GM21529 (cell line): ENCODE measurements around the gene ITPRIPL1.
"Not testable (repeated sequence)": the region's sequence is repeated elsewhere in the genome, so short reads cannot be mapped to it uniquely, and the experiment has no call there.

Experiments
- ATAC-seq: cut with Tn5 transposase; IDR thresholded peaks from one replicate; pipeline ENCODE4 v1.9.1; 2021; ENCODE audit not compliant: unreplicated experiment

ITPRIPL1 gene, protein sequence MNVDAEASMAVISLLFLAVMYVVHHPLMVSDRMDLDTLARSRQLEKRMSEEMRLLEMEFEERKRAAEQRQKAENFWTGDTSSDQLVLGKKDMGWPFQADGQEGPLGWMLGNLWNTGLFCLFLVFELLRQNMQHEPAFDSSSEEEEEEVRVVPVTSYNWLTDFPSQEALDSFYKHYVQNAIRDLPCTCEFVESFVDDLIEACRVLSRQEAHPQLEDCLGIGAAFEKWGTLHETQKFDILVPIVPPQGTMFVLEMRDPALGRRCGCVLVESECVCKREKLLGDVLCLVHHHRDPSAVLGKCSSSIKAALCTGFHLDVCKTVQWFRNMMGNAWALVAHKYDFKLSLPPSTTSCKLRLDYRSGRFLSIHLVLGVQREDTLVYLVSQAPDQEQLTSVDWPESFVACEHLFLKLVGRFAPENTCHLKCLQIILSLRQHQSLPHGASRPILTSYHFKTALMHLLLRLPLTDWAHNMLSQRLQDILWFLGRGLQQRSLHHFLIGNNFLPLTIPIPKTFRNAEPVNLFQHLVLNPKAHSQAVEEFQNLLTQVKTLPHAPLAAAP

DNA sequence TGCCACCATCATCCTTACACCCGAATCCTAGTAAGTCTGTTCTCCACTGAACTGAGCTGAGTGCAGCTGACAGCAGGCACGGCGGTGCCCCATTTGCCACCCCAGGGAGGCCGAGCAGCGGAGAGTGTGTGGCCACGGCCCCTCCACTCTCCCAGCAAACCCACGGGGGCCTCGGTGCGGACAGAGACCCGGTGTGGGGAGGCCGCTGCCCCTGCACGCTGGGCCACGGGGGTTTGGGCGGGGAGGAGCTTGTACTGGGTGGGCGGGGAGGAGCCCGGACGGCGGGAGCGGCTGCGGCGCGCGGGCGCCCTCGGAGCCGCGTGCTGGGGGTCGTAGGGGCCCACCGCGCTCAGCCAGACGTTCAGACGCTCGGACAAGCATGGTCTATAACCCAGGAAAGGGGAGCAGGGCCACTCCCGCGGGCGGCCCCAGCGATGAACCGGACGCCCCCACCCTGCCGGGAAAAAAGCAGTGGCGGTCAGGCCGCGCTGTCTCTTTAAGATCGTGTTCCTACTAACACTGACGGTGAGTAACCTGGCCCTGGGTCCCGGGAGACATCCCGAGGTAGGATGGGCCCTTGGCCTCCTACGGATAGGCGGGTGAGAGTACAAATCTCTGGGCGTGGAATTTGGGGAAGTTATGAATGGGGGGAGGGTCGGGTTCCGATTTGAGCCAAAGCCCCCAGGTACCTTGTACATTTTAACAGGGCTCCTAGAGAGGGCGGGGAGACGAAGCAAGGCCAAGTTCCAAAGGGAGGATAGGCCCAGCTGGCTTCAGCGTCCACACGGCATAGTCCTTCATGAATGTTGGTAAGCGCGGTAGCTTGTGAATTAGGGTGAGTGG, at the start of gene ITPRIPL1:
ITPRIPL1 (plus strand) TSS at position 277 of the 843 bp plus-strand sequence; CDS start at position 800, 523 bp downstream.
- no peak for ATAC-seq

DNA sequence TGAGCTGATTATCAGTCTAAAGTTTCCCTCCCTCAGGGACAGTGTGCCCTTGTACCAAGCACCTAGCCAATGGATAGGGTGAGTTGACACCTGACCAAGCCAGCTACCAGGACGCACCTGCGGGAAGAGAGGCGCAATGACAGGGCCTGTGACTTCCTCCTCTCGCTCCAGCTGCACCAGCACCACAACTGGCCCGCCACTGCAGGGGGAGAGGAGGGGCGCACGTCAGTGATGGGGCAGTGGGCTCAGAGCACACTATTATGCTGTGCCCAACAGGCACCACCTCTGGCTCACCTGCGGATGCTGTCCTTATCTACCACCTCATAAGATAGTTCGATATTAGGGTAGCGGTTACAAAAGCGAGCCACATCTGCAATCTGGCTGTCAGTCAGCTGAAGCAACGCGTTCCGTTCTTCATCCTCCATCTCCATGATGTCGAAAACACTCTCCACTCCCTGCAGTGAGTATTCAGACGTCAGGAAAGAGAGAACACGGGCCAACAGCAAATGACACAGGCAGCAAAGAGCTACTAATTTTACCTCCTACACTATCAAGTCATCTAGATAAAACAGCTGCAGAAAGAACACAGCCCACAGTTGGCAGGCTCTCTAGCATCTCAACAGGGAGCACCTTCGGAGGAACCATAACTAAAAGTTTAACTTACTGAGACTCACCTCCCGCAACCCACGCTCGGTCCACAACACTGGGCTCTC, 48.2 kb upstream of the ITPRIPL1 start:
- no peak for ATAC-seq

GRCh38 chr2:96287273-96287856, 37.8 kb upstream of the ITPRIPL1 start:
- no peak for ATAC-seq

DNA sequence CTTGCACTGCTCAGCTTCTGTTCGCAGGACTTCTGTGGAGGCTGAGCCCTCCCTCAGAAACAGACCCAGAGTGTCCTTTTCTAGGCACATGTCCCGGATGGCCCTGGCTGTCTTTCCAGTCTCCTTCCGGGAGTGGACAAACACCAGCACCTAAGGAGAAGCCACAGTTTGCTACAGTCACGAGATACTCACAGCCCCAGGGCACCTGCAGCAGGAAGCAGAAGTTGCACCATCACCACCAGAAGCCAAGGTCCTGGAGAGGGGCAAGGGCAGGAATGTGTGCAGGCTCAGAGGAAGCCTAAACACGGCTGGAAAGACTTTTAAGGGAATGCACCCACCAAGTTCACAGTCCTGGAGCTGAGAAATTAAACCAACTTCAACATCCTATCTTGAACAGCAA, 33.4 kb upstream of the ITPRIPL1 start:
- ATAC-seq: no peak

DNA sequence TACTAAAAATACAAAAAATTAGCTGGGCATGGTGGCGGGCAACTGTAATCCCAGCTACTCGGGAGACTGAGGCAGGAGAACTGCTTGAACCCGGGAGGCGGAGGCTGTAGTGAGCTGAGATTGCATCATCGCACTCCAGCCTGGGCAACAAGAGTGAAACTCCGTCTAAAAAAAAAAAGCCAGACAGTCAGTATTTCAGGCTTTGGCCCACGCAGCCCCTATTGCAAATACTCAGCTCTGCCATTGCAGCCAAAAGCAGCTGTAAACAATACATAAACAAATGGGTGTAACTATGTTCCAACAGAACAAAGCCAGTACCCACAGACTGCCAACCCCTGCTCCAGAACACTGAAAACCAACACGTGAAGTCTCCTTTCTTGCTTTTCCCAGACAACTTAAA, 30.8 kb upstream of the ITPRIPL1 start:
- ATAC-seq: not testable (repeated sequence)

- ATAC-seq: no peak
These were observed 28.2 kb upstream of the ITPRIPL1 start for GRCh38 chr2:96296925-96297324.

- ATAC-seq: no peak
These were observed 23.3 kb upstream of the ITPRIPL1 start for GRCh38 chr2:96301865-96302264.

DNA sequence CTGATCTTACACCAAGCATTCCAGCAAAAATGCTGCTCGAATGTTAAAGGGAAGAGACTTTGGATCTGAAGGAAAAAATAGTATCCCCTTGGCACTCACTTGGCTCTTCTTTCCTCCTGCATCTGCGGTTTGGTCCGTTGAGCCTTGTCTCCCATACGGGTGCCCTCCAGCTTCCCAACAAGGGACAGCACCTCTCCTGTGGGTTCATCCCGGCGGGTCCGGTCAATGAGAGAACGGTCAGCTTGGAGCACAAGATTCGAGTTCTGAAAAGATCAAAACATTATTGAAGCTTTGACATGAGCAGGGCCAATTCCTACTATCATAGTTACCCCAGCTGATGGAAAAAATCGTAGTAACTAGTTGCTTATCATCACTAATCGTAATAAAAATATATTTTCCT, 20.5 kb upstream of the ITPRIPL1 start:
- ATAC-seq: no peak

- peak; percentile 87 for ATAC-seq
These were observed 19.8 kb upstream of the ITPRIPL1 start, which contains the start of gene SNRNP200 for GRCh38 chr2:96305091-96305978. Gene SNRNP200 (minus strand): TSS chr2:96305546. CDS start chr2:96305437, 109 bp downstream.

GRCh38 chr2:96305979-96306308, 19.2 kb upstream of the ITPRIPL1 start:
- no peak for ATAC-seq

- no peak for ATAC-seq
These were observed 18.7 kb upstream of the ITPRIPL1 start for GRCh38 chr2:96306370-96306769.

- ATAC-seq: no peak
These were observed 16.9 kb upstream of the ITPRIPL1 start for GRCh38 chr2:96308248-96308647.

DNA sequence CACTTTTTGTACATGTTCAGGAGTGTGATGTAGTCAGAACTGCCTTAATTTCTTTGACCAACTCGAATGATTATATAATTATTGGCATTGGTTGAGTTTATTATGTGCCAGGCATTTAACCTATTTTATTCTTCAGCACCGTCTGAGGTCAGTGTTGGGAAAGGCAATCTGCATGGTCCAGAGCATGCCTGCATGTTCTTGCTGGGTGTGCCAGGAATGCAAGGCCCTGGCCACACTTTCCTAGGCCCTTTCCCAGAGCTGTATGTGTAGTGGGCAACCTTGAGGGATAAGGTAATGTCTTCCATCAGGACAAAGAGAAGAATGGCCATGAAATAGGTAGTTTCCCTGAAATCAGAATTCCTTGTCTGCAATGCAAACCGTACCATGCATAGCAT, 10.1 kb upstream of the ITPRIPL1 start:
- ATAC-seq: no peak

DNA sequence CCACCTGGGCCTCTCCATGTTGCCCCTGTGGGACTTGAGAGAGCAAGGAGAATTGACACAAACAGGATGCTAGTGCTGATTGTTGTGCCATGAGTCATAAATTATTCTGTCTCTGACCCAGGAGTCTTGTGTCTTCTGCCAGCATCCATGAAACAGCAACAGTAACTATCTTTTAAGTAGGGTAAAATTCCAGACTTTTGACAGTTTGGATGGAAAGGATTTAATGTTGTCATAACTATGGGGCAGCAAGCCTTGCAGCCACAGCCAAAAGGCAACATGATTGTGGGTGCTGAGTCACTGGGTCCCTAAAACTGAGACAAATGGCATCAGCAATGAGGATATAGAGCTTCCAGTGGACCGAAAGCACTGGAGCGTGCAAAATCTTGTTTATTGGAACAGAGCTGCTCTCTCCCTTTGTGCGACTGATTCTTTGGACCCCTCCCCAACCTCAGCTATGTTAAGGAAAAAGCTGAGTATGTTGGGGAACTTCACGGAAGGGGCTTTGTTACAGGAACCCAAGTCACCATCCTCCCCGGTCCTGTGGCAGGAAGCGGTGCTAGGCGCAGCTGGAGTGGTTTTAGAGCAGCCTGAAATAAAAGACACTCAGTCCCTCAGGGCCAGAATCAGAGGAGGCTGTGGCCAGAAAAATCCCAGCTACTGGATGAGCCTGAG, 9.6 kb upstream of the ITPRIPL1 start:
- no peak for ATAC-seq

- ATAC-seq: no peak
These were observed 8.1 kb upstream of the ITPRIPL1 start for GRCh38 chr2:96316999-96317398.

GRCh38 chr2:96317584-96317997, 7.5 kb upstream of the ITPRIPL1 start:
- no peak for ATAC-seq

GRCh38 chr2:96318723-96319122, 6.4 kb upstream of the ITPRIPL1 start:
- no peak for ATAC-seq

GRCh38 chr2:96319396-96319795, 5.7 kb upstream of the ITPRIPL1 start:
- ATAC-seq: no peak

DNA sequence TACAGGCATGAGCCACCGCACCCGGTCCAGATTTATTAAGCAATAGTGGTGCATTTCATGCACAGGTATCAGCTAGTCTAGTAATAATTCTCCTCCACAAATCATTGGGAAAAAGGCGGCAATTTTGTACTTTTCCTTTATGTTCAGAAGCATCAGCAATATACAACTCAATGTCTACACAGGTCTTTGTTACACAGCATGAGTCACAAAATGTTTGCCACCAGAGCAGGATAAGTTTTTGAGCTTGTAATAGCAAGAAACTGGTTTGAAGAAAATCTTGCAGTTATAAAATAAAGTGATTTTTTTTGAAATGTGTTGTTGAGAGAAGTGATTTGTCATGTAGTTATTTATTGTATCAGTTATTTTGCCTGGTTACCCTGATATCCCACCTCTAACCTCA, 4.8 kb upstream of the ITPRIPL1 start:
- no peak for ATAC-seq
